Prostate gland (tissue), 2 donors: ENCODE measurements around the gene STPG3. TPM values are rescaled to one million over a fixed set of nuclear protein-coding genes. Genes with fewer than 3 reads are reported as not detected.

ENCODE experiments used
- DNase-seq: peaks from one replicate; pipeline ENCODE4 v3.0.0-alpha.2; 2019; ENCODE audit warnings: low spot score
- H3K27ac ChIP-seq, 2 donors: fragments of 200-600 bp; sonication (generic); 2 replicates each; pipeline ENCODE4 v1.5.1; 2017 to 2019
- H3K27me3 ChIP-seq: fragments of 200-600 bp; sonication (generic); replicated peaks from 2 replicates; pipeline ENCODE4 v1.5.1; 2019; ENCODE audit not compliant: insufficient read depth
- H3K36me3 ChIP-seq, 2 donors: fragments of 200-600 bp; sonication (generic); 1 replicate in 1 of 2; 2 replicates in 1 of 2; pipeline versions ENCODE4 v1.5.1 to v1.8.1; 2017 to 2019
- H3K4me1 ChIP-seq: fragments of 200-600 bp; sonication (generic); replicated peaks from 2 replicates; pipeline ENCODE4 v1.5.1; 2019
- H3K4me3 ChIP-seq, 2 donors: fragments of 200-600 bp; sonication (generic); 2 replicates each; pipeline ENCODE4 v1.5.1; 2017 to 2019
- H3K9me3 ChIP-seq: fragments of 200-600 bp; sonication (generic); 2 replicates; pipeline ENCODE4 v1.5.1; 2017
- CTCF ChIP-seq, 4 experiments: fragments of 200-600 bp in 2 of 4; fragments of 450-650 bp in 2 of 4; sonication (generic) in 2 of 4; IDR thresholded peaks; 1 replicate in 3 of 4; 2 replicates in 1 of 4; pipeline ENCODE4 v1.5.1; 2016 to 2019; ENCODE audit warnings: antibody characterized with exemption in 4 of 4, mild to moderate bottlenecking in 2 of 4, moderate library complexity in 2 of 4
- POLR2A ChIP-seq: fragments of 450-650 bp; IDR thresholded peaks from one replicate; pipeline ENCODE4 v1.6.1; 2016; ENCODE audit warnings: antibody characterized with exemption, mild to moderate bottlenecking
- POLR2AphosphoS5 ChIP-seq: sonication (generic); formaldehyde crosslinking; IDR thresholded peaks from one replicate; pipeline ENCODE4 v1.6.1; 2017; ENCODE audit warnings: antibody characterized with exemption
- WGBS: methylation state at CpG from one replicate; pipeline ENCODE4 v1.1.5; 2018; 5-methylcytosine and 5-hydroxymethylcytosine counted together
- intact Hi-C: fragments of 100-400 bp; cut with DNase I; formaldehyde crosslinking; loops from one replicate; pipeline ENCODE4 v1.14.2; 2022
- total RNA-seq, 2 donors: library from RNA; depleted of rRNA; stranded (reverse); fragments of >200 nt; gene quantifications; one replicate each; pipeline ENCODE4 v1.1.0, GENCODE V29; 2016

The STPG3 gene
- total RNA-seq, 2 donors from 2014 or later, result 4.2 TPM; not detected in 1

GRCh38 chr9:137218754-137219271 is 32.3 kb upstream of the STPG3 start:
- TF ChIP-seq POLR2AphosphoS5 (no peak), CTCF (IDR thresholded peaks at IDR 0.05) (no peak), POLR2A (no peak)
- H3K27ac ChIP-seq, result peak overlapping the region in 1 of 2 donors; percentile 72
- WGBS, result 84% methylated on average over 12 of the region's 12 CpGs
- intact Hi-C loops, result no loop called here
- no peaks in the 10 kb centered on the region for H3K36me3 ChIP-seq
- H3K4me3 ChIP-seq, result no peak overlapping the region
- peaks cover 5% of the 10 kb centered on the region for H3K4me1 ChIP-seq
- no peaks in the 10 kb centered on the region for H3K9me3 ChIP-seq
- no peaks in the 10 kb centered on the region for H3K27me3 ChIP-seq
- DNase-seq, result no peak

GRCh38 chr9:137219757-137220316 is 31.2 kb upstream of the STPG3 start:
- DNase-seq, result no peak
- H3K4me3 ChIP-seq, result no peak overlapping the region
- TF ChIP-seq POLR2A (no peak), POLR2AphosphoS5 (no peak), CTCF (IDR thresholded peaks at IDR 0.05) (no peak)
- peaks cover 5% of the 10 kb centered on the region for H3K4me1 ChIP-seq
- no peaks in the 10 kb centered on the region for H3K36me3 ChIP-seq
- H3K27ac ChIP-seq, result no peak overlapping the region
- no peaks in the 10 kb centered on the region for H3K27me3 ChIP-seq
- intact Hi-C loops, result no loop called here
- no peaks in the 10 kb centered on the region for H3K9me3 ChIP-seq
- WGBS, result 88% methylated on average over 9 of the region's 10 CpGs

GRCh38 chr9:137220317-137221094 is 30.6 kb upstream of the STPG3 start:
- no peak for TF ChIP-seq POLR2AphosphoS5
- no peak for TF ChIP-seq POLR2A
- TF ChIP-seq CTCF (IDR thresholded peaks at IDR 0.05), result no peak
- Histone ChIP-seq H3K4me1 (peaks cover 5% of the 10 kb centered on the region), H3K4me3 (no peak overlapping the region), H3K27me3 (no peaks in the 10 kb centered on the region), H3K9me3 (no peaks in the 10 kb centered on the region), H3K36me3 (no peaks in the 10 kb centered on the region), H3K27ac (no peak overlapping the region)
- no peak for DNase-seq
- intact Hi-C loops, result no loop called here
- WGBS, result 90% methylated on average over 52 of the region's 52 CpGs

- WGBS, result 78% methylated on average over 14 of the region's 14 CpGs
- no peak for DNase-seq
- TF ChIP-seq POLR2A, result no peak
- TF ChIP-seq CTCF (IDR thresholded peaks at IDR 0.05), result no peak
- TF ChIP-seq POLR2AphosphoS5, result no peak
- H3K9me3 ChIP-seq, result no peaks in the 10 kb centered on the region
- intact Hi-C loops, result no loop called here
- H3K4me3 ChIP-seq, result no peak overlapping the region
- peak overlapping the region in 1 of 2 donors; percentile 50 for H3K27ac ChIP-seq
- H3K36me3 ChIP-seq, result no peaks in the 10 kb centered on the region
- H3K4me1 ChIP-seq, result peaks cover 5% of the 10 kb centered on the region
- no peaks in the 10 kb centered on the region for H3K27me3 ChIP-seq
These were observed 30.0 kb upstream of the STPG3 start for GRCh38 chr9:137221095-137221505.
